Measurements from ENCODE around the gene MATCAP1.
A peak's percentile ranks its signal among the peaks of the same experiment; 100 is the strongest.

MATCAP1 gene

GRCh38 chr16:67215706-67216105 is 31.9 kb upstream of the MATCAP1 start:
- H3K4me3 Mint-ChIP-seq, result no peak overlapping the region
- H3K27ac Mint-ChIP-seq (ENCODE audit: low read depth), result peak overlapping the region; percentile 58
- no peaks in the 10 kb centered on the region for H3K36me3 Mint-ChIP-seq (ENCODE audit: insufficient read depth)
- no peaks in the 10 kb centered on the region for H3K4me1 Mint-ChIP-seq
- ATAC-seq (replicated peaks; ENCODE audit: extremely low read depth, poor library complexity, severe bottlenecking) (no peak), DNase-seq (ENCODE audit: low spot score in 2 of 2) (no peak)
- H3K9me3 Mint-ChIP-seq, result no peaks in the 10 kb centered on the region
- H3K27me3 Mint-ChIP-seq, result no peaks in the 10 kb centered on the region

DNA sequence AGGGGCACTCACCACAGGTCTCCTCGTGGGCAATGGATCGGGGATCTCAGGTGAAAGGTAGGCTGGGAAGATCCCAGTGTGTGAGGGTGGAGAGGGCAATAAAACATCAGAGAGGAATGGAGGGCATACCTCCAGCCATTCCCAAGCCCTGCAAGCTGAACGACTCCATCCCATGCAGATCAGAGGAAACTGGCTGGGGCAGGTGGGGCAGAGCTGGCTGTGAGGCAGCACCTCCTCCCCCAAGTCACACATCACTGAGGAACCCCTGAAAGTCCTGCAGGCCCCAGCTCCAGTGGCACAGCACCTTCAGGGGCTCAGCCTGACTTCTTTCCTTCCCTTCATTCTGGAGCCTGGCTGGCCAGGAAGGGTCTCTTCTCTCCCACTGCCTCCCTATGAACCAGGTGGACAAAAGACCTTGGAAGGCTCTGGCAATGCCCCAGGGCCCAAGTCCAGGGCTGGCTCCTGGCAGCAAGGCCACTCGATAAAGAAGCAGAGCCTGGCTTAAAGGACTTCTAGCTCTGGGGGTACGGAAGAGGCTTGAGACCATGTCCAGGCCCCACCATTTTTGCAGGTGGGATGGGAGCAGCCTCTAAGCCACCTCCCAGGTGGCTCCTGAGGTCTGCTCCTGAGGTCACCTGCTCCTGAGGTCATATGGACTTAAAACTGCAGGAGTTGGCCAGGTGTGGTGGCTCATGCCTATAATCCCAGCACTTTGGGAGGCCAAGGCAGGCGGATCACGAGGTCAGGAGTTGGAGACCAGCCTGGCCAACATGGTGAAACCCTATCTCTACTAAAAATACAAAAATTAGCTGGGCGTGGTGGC is 29.6 kb upstream of the MATCAP1 start:
- H3K27ac Mint-ChIP-seq (ENCODE audit: low read depth), result no peak overlapping the region
- H3K4me1 Mint-ChIP-seq, result no peaks in the 10 kb centered on the region
- H3K9me3 Mint-ChIP-seq, result no peaks in the 10 kb centered on the region
- ATAC-seq (replicated peaks; ENCODE audit: extremely low read depth, poor library complexity, severe bottlenecking) (no peak), DNase-seq (ENCODE audit: low spot score in 2 of 2) (no peak)
- H3K27me3 Mint-ChIP-seq, result no peaks in the 10 kb centered on the region
- H3K36me3 Mint-ChIP-seq (ENCODE audit: insufficient read depth), result no peaks in the 10 kb centered on the region
- H3K4me3 Mint-ChIP-seq, result no peak overlapping the region

- no peaks in the 10 kb centered on the region for H3K9me3 Mint-ChIP-seq
- no peak for ATAC-seq (replicated peaks; ENCODE audit: extremely low read depth, poor library complexity, severe bottlenecking)
Observed at GRCh38 chr16:67212766-67213165, 29.0 kb upstream of the MATCAP1 start.

GRCh38 chr16:67211674-67212073 is 27.9 kb upstream of the MATCAP1 start:
- DNase-seq (ENCODE audit: low spot score in 2 of 2) (no peak), ATAC-seq (replicated peaks; ENCODE audit: extremely low read depth, poor library complexity, severe bottlenecking) (no peak)
- no peak overlapping the region for H3K27ac Mint-ChIP-seq (ENCODE audit: low read depth)
- no peaks in the 10 kb centered on the region for H3K36me3 Mint-ChIP-seq (ENCODE audit: insufficient read depth)
- no peaks in the 10 kb centered on the region for H3K27me3 Mint-ChIP-seq
- no peaks in the 10 kb centered on the region for H3K4me1 Mint-ChIP-seq
- no peaks in the 10 kb centered on the region for H3K9me3 Mint-ChIP-seq
- H3K4me3 Mint-ChIP-seq, result no peak overlapping the region

More at GRCh38 chr16:67212766-67213165, 29.0 kb upstream of the MATCAP1 start:
- H3K27ac Mint-ChIP-seq (ENCODE audit: low read depth), result no peak overlapping the region
- no peak overlapping the region for H3K4me3 Mint-ChIP-seq
- H3K27me3 Mint-ChIP-seq, result no peaks in the 10 kb centered on the region
- no peaks in the 10 kb centered on the region for H3K36me3 Mint-ChIP-seq (ENCODE audit: insufficient read depth)
- H3K4me1 Mint-ChIP-seq, result no peaks in the 10 kb centered on the region
- no peak for DNase-seq (ENCODE audit: low spot score in 2 of 2)

GRCh38 chr16:67210069-67210937 is 26.5 kb upstream of the MATCAP1 start:
- ATAC-seq (replicated peaks; ENCODE audit: extremely low read depth, poor library complexity, severe bottlenecking), result no peak
- Mint-ChIP-seq H3K27ac (ENCODE audit: low read depth) (no peak overlapping the region), H3K9me3 (no peaks in the 10 kb centered on the region), H3K27me3 (no peaks in the 10 kb centered on the region), H3K36me3 (ENCODE audit: insufficient read depth) (no peaks in the 10 kb centered on the region), H3K4me3 (no peak overlapping the region), H3K4me1 (no peaks in the 10 kb centered on the region)
- no peak for DNase-seq (ENCODE audit: low spot score in 2 of 2)

GRCh38 chr16:67209565-67209964 is 25.8 kb upstream of the MATCAP1 start:
- no peaks in the 10 kb centered on the region for H3K9me3 Mint-ChIP-seq
- ATAC-seq (replicated peaks; ENCODE audit: extremely low read depth, poor library complexity, severe bottlenecking), result no peak
- H3K27ac Mint-ChIP-seq (ENCODE audit: low read depth), result no peak overlapping the region

GRCh38 chr16:67208154-67208896 is 24.6 kb upstream of the MATCAP1 start:
- H3K4me1 Mint-ChIP-seq, result no peaks in the 10 kb centered on the region
- ATAC-seq (replicated peaks; ENCODE audit: extremely low read depth, poor library complexity, severe bottlenecking) (no peak), DNase-seq (ENCODE audit: low spot score in 2 of 2) (no peak)
- peaks cover 2% of the 10 kb centered on the region for H3K36me3 Mint-ChIP-seq (ENCODE audit: insufficient read depth)
- H3K27ac Mint-ChIP-seq (ENCODE audit: low read depth), result no peak overlapping the region
- H3K9me3 Mint-ChIP-seq, result no peaks in the 10 kb centered on the region
- H3K4me3 Mint-ChIP-seq, result no peak overlapping the region
- H3K27me3 Mint-ChIP-seq, result no peaks in the 10 kb centered on the region

More at GRCh38 chr16:67209565-67209964, 25.8 kb upstream of the MATCAP1 start:
- Mint-ChIP-seq H3K27me3 (no peaks in the 10 kb centered on the region), H3K36me3 (ENCODE audit: insufficient read depth) (peaks cover 2% of the 10 kb centered on the region), H3K4me1 (no peaks in the 10 kb centered on the region), H3K4me3 (no peak overlapping the region)
- DNase-seq (ENCODE audit: low spot score in 2 of 2), result no peak

DNA sequence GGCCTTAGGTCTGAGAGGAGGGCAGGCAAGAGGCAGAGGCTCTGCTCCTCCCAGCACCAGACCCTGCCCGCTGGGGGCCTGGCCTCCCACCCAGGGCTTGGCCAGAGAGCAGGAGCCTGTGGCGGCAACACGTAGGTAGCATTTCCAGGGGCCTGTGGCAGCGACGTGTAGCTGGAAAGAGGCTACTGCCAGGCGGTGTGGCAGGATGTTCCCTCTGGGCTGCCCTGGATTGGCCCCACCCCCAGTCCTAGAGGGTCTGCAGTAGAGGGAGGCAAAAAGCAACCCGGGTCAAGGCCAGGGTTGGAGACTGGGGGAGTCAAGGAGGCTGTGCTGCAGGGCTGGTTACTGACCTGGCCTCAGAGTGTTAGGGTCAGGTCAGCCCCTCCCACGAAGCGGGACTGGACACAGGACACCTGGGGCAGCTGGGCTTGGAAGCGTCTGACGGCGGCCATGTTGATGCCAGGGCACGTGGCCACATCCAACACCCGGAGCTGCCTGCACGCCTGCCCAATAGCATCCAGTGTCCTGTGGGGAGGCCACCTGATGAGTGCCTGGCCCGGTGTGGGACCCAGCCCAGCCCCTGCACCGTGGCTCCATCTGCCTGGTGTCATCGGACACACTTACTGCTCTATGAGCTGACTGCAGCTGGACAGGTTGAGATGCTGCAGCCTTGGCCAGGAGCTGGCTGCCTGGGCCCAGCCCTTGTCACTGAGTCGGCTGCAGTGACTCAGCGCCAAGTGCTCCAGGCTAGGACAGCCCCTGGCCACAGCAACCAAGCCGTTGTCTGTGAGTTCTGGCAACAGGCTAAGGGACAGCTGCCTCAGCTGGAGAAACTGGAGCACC is 23.7 kb upstream of the MATCAP1 start:
- ATAC-seq (replicated peaks; ENCODE audit: extremely low read depth, poor library complexity, severe bottlenecking), result no peak
- DNase-seq (ENCODE audit: low spot score in 2 of 2), result no peak
- Mint-ChIP-seq H3K9me3 (no peaks in the 10 kb centered on the region), H3K27ac (ENCODE audit: low read depth) (no peak overlapping the region), H3K4me1 (no peaks in the 10 kb centered on the region), H3K4me3 (no peak overlapping the region), H3K36me3 (ENCODE audit: insufficient read depth) (peaks cover 4% of the 10 kb centered on the region), H3K27me3 (no peaks in the 10 kb centered on the region)

DNA sequence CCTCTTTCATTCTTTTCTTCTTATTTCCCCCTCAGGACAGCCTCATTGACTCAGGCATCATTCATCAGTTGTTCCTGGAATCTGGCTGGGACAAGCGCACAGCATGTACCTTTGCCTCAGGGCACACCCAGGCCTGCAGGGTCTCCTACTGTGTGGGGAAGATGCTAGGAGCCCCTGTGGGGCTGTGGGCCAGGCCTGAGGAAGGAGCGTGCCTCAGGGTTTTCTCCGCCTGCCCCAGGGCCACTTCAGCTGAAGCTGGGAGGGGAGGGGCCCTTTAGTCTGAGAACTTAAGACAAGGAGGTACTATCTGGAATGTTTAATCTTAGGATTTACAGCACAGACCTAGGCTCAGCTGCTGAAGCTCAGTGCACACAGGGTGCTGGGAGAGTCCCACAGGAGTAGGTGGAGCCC is 23.1 kb upstream of the MATCAP1 start:
- H3K9me3 Mint-ChIP-seq, result no peaks in the 10 kb centered on the region
- H3K4me1 Mint-ChIP-seq, result no peaks in the 10 kb centered on the region
- H3K4me3 Mint-ChIP-seq, result no peak overlapping the region
- no peaks in the 10 kb centered on the region for H3K27me3 Mint-ChIP-seq
- peak overlapping the region; percentile 50 for H3K27ac Mint-ChIP-seq (ENCODE audit: low read depth)
- ATAC-seq (replicated peaks; ENCODE audit: extremely low read depth, poor library complexity, severe bottlenecking) (no peak), DNase-seq (ENCODE audit: low spot score in 2 of 2) (no peak)
- H3K36me3 Mint-ChIP-seq (ENCODE audit: insufficient read depth), result peaks cover 4% of the 10 kb centered on the region

- H3K36me3 Mint-ChIP-seq (ENCODE audit: insufficient read depth), result peaks cover 4% of the 10 kb centered on the region
- H3K4me3 Mint-ChIP-seq, result no peak overlapping the region
- no peaks in the 10 kb centered on the region for H3K4me1 Mint-ChIP-seq
- peak overlapping the region; percentile 50 for H3K27ac Mint-ChIP-seq (ENCODE audit: low read depth)
- H3K9me3 Mint-ChIP-seq, result no peaks in the 10 kb centered on the region
- no peaks in the 10 kb centered on the region for H3K27me3 Mint-ChIP-seq
- no peak for DNase-seq (ENCODE audit: low spot score in 2 of 2)
- no peak for ATAC-seq (replicated peaks; ENCODE audit: extremely low read depth, poor library complexity, severe bottlenecking)
Observed at GRCh38 chr16:67206129-67206837, 22.5 kb upstream of the MATCAP1 start.

- Mint-ChIP-seq H3K27me3 (no peaks in the 10 kb centered on the region), H3K9me3 (no peaks in the 10 kb centered on the region), H3K36me3 (ENCODE audit: insufficient read depth) (peaks cover 8% of the 10 kb centered on the region), H3K27ac (ENCODE audit: low read depth) (no peak overlapping the region), H3K4me3 (no peak overlapping the region), H3K4me1 (peaks cover 6% of the 10 kb centered on the region)
- no peak for DNase-seq (ENCODE audit: low spot score in 2 of 2)
- no peak for ATAC-seq (replicated peaks; ENCODE audit: extremely low read depth, poor library complexity, severe bottlenecking)
Observed at GRCh38 chr16:67204076-67204475, 20.3 kb upstream of the MATCAP1 start.

Data from central memory CD8-positive, alpha-beta T cell (primary cell).